GM12891 (cell line): ENCODE results near the gene GPLD1.

ENCODE experiments used
- PAX5 ChIP-seq: IDR thresholded peaks from 2 replicates; pipeline ENCODE4 v1.6.1; 2011; ENCODE audit warnings: low read length, moderate library complexity, mild to moderate bottlenecking; ENCODE audit not compliant: insufficient read depth, severe bottlenecking
- POLR2A ChIP-seq: IDR thresholded peaks from 2 replicates; pipeline ENCODE4 v1.6.1; 2011; ENCODE audit warnings: low read depth, low read length, control low read depth
- POLR2AphosphoS5 ChIP-seq: IDR thresholded peaks from 2 replicates; pipeline ENCODE4 v1.6.1; 2011; ENCODE audit warnings: low read depth, low read length, control low read depth
- POU2F2 ChIP-seq: IDR thresholded peaks from 2 replicates; pipeline ENCODE4 v1.6.1; 2011; ENCODE audit warnings: low read depth, mild to moderate bottlenecking, control low read depth, low read length, moderate library complexity
- SPI1 ChIP-seq: IDR thresholded peaks from 2 replicates; pipeline ENCODE4 v1.6.1; 2011; ENCODE audit warnings: low read depth, low read length, control low read depth
- TAF1 ChIP-seq: IDR thresholded peaks from 2 replicates; pipeline ENCODE4 v1.6.1; 2011; ENCODE audit warnings: low read depth, low read length, control low read depth

GRCh38 chr6:24405262-24405661 is 84.1 kb downstream of the GPLD1 start:
- TF ChIP-seq POLR2AphosphoS5: no peak
- no peak for TF ChIP-seq POLR2A
- no peak for TF ChIP-seq TAF1
- TF ChIP-seq SPI1: no peak
- TF ChIP-seq PAX5: no peak
- no peak for TF ChIP-seq POU2F2
